Measurements from ENCODE around the gene PCGF3.

DNA sequence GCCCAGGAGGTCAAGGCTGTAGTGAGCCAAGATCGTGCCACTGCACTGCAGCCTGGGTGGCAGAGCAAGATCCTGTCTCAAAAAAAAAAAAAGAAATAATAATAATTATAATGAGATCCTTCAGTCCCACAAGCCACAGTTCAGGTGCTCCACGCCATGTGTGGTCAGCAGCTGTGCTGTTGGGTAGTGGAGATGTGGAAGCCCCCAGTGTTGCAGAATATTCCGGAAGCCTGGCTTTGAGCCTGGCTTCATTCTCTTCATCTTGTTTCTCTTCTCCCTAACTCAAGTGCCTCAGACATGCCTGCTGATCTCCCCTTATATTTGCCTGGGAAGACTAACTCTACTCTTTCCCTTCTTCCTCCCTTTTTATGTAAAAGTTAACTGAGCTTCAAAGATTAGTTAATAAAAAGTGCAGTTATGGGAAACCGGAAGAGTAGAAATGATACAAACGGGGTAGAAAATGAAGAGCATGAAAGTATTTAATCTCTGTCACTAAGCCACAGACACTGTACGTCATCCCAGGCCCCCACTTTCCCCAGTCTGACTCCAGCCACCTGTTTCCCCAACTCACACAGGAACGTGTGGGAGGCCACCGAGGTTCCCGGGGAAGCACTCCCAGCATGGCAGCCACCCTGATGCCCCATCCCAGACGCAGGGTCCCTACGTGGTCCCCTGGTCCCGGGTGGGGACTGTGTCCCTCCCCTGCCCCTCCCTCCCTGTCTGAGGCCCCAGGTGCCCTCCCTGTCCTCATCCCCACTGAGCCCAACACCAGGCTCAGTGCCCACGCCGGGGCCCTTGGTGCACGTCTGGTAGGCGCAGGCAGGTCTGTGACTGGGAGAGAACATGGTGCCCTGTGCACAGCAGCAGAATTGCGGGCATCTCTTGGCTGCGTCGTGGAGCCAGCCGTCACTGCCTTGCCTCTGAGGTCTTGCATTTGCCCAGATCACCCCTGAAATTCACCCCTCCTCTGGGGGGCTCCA is 24.0 kb downstream of the PCGF3 start:
- TF ChIP-seq, protein P1, sequence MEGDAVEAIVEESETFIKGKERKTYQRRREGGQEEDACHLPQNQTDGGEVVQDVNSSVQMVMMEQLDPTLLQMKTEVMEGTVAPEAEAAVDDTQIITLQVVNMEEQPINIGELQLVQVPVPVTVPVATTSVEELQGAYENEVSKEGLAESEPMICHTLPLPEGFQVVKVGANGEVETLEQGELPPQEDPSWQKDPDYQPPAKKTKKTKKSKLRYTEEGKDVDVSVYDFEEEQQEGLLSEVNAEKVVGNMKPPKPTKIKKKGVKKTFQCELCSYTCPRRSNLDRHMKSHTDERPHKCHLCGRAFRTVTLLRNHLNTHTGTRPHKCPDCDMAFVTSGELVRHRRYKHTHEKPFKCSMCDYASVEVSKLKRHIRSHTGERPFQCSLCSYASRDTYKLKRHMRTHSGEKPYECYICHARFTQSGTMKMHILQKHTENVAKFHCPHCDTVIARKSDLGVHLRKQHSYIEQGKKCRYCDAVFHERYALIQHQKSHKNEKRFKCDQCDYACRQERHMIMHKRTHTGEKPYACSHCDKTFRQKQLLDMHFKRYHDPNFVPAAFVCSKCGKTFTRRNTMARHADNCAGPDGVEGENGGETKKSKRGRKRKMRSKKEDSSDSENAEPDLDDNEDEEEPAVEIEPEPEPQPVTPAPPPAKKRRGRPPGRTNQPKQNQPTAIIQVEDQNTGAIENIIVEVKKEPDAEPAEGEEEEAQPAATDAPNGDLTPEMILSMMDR (IDR thresholded peaks at IDR 0.05) = no peak
- TF ChIP-seq POLR2A (IDR thresholded peaks at IDR 0.05) (no peak), EP300 (IDR thresholded peaks at IDR 0.05) (no peak)

Data from tibial nerve (tissue), 4 donors.